ENCODE measurements around the gene PHF2.

Gene PHF2

GRCh38 chr9:93588641-93589609 lies 12.5 kb downstream of the PHF2 start:
- in situ Hi-C loops (cut with HindIII; ENCODE audit: low sequenced_read_pairs), result no loop called here
- no peak for DNase-seq (ENCODE audit: low read depth, low spot score)
- no peak for TF ChIP-seq CTCF (IDR thresholded peaks at IDR 0.05; ENCODE audit: low read depth, low read length)
- H3K4me3 ChIP-seq (ENCODE audit: low read depth, low read length), result no peak overlapping the region

GRCh38 chr9:93589688-93590087 lies 13.3 kb downstream of the PHF2 start:
- no peak overlapping the region for H3K4me3 ChIP-seq (ENCODE audit: low read depth, low read length)
- in situ Hi-C loops (cut with HindIII; ENCODE audit: low sequenced_read_pairs), result no loop called here
- peak; percentile 26 for DNase-seq (ENCODE audit: low read depth, low spot score)
- TF ChIP-seq CTCF (IDR thresholded peaks at IDR 0.05; ENCODE audit: low read depth, low read length), result no peak

GRCh38 chr9:93590609-93591234 lies 14.3 kb downstream of the PHF2 start:
- TF ChIP-seq CTCF (IDR thresholded peaks at IDR 0.05; ENCODE audit: low read depth, low read length), result no peak
- H3K4me3 ChIP-seq (ENCODE audit: low read depth, low read length), result no peak overlapping the region
- in situ Hi-C loops (cut with HindIII; ENCODE audit: low sequenced_read_pairs), result no loop called here
- no peak for DNase-seq (ENCODE audit: low read depth, low spot score)

GRCh38 chr9:93591301-93592007 lies 15.1 kb downstream of the PHF2 start:
- in situ Hi-C loops (cut with HindIII; ENCODE audit: low sequenced_read_pairs), result no loop called here
- no peak for TF ChIP-seq CTCF (IDR thresholded peaks at IDR 0.05; ENCODE audit: low read depth, low read length)
- H3K4me3 ChIP-seq (ENCODE audit: low read depth, low read length), result no peak overlapping the region
- no peak for DNase-seq (ENCODE audit: low read depth, low spot score)

GRCh38 chr9:93592008-93592642 lies 15.7 kb downstream of the PHF2 start:
- DNase-seq (ENCODE audit: low read depth, low spot score), result peak; percentile 32
- no peak overlapping the region for H3K4me3 ChIP-seq (ENCODE audit: low read depth, low read length)
- in situ Hi-C loops (cut with HindIII; ENCODE audit: low sequenced_read_pairs), result no loop called here
- no peak for TF ChIP-seq CTCF (IDR thresholded peaks at IDR 0.05; ENCODE audit: low read depth, low read length)

- no peak overlapping the region for H3K4me3 ChIP-seq (ENCODE audit: low read depth, low read length)
- no peak for DNase-seq (ENCODE audit: low read depth, low spot score)
- TF ChIP-seq CTCF (IDR thresholded peaks at IDR 0.05; ENCODE audit: low read depth, low read length), result peak; percentile 25
- in situ Hi-C loops (cut with HindIII; ENCODE audit: low sequenced_read_pairs), result no loop called here
These were observed 16.2 kb downstream of the PHF2 start for GRCh38 chr9:93592643-93593021.
